BLaER1 (cell line): Measurements from ENCODE around the gene MAPK6.
A peak's percentile ranks its signal among the peaks of the same experiment; 100 is the strongest.

Experiments used
- H3K27ac ChIP-seq: shearing (Covaris generic); formaldehyde crosslinking; 2 replicates; pipeline ENCODE4 v1.8.1; 2022
- H3K27me3 ChIP-seq: shearing (Covaris generic); formaldehyde crosslinking; 2 replicates; pipeline ENCODE4 v1.8.1; 2022
- H3K36me3 ChIP-seq: shearing (Covaris generic); formaldehyde crosslinking; 2 replicates; pipeline ENCODE4 v1.8.1; 2022
- H3K4me1 ChIP-seq: shearing (Covaris generic); formaldehyde crosslinking; 2 replicates; pipeline ENCODE4 v1.8.1; 2022
- H3K4me2 ChIP-seq: shearing (Covaris generic); formaldehyde crosslinking; 2 replicates; pipeline ENCODE4 v1.8.1; 2022
- H3K4me3 ChIP-seq: shearing (Covaris generic); formaldehyde crosslinking; 2 replicates; pipeline ENCODE4 v1.8.1; 2022
- H3K9ac ChIP-seq: shearing (Covaris generic); formaldehyde crosslinking; 2 replicates; pipeline ENCODE4 v1.8.1; 2022
- H3K9me3 ChIP-seq: shearing (Covaris generic); formaldehyde crosslinking; 2 replicates; pipeline ENCODE4 v1.8.1; 2022
- H4K20me1 ChIP-seq: shearing (Covaris generic); formaldehyde crosslinking; 2 replicates; pipeline ENCODE4 v1.8.1; 2022
- Cebpa-rat ChIP-seq: shearing (Covaris generic); IDR thresholded peaks from 2 replicates; pipeline ENCODE4 v1.8.1; 2022

MAPK6 gene

GRCh38 chr15:52020221-52021085, 1.4 kb downstream of the MAPK6 start:
- Histone ChIP-seq H3K36me3 (peaks cover 10% of the 10 kb centered on the region), H3K4me1 (peaks cover 40% of the 10 kb centered on the region), H3K9ac (peak overlapping the region; percentile 96), H4K20me1 (peaks cover 56% of the 10 kb centered on the region), H3K4me3 (peak overlapping the region; percentile 79), H3K27ac (peak overlapping the region; percentile 95), H3K4me2 (peak overlapping the region; percentile 70), H3K9me3 (peaks cover 15% of the 10 kb centered on the region; the same call in 1 of the 2 replicates), H3K27me3 (no peaks in the 10 kb centered on the region)
- no peak for TF ChIP-seq Cebpa-rat

- H3K27ac ChIP-seq = no peak overlapping the region
- H3K9ac ChIP-seq = 0 out of 2 replicates have a peak overlapping the region, but pooled peaks have one; percentile 32
- peak overlapping the region; percentile 70 for H3K4me2 ChIP-seq
- H3K4me3 ChIP-seq = peak overlapping the region; percentile 79; the same call in 1 of the 2 replicates
- H3K9me3 ChIP-seq = peaks cover 17% of the 10 kb centered on the region; the same call in 1 of the 2 replicates
- H3K4me1 ChIP-seq = peaks cover 40% of the 10 kb centered on the region
- no peak for TF ChIP-seq Cebpa-rat
- H4K20me1 ChIP-seq = peaks cover 62% of the 10 kb centered on the region
- no peaks in the 10 kb centered on the region for H3K27me3 ChIP-seq
- peaks cover 12% of the 10 kb centered on the region for H3K36me3 ChIP-seq
These were observed 2.2 kb downstream of the MAPK6 start for GRCh38 chr15:52021128-52021671.

GRCh38 chr15:52021892-52022540, 3.0 kb downstream of the MAPK6 start:
- H3K9ac ChIP-seq = peak overlapping the region; percentile 40; the same call in 1 of the 2 replicates
- H3K27ac ChIP-seq = peak overlapping the region; percentile 37; the same call in 1 of the 2 replicates

GRCh38 chr15:52023169-52023922, 4.3 kb downstream of the MAPK6 start:
- no peak overlapping the region; the same call in 1 of the 2 replicates for H3K4me2 ChIP-seq
- H3K36me3 ChIP-seq = peaks cover 24% of the 10 kb centered on the region
- peaks cover 35% of the 10 kb centered on the region for H3K4me1 ChIP-seq
- H3K27ac ChIP-seq = no peak overlapping the region
- H3K9ac ChIP-seq = no peak overlapping the region
- no peaks in the 10 kb centered on the region for H3K27me3 ChIP-seq
- no peak for TF ChIP-seq Cebpa-rat
- H3K9me3 ChIP-seq = peaks cover 17% of the 10 kb centered on the region; the same call in 1 of the 2 replicates
- no peak overlapping the region for H3K4me3 ChIP-seq
- peaks cover 83% of the 10 kb centered on the region for H4K20me1 ChIP-seq

More at GRCh38 chr15:52021892-52022540, 3.0 kb downstream of the MAPK6 start:
- H3K4me2 ChIP-seq = peak overlapping the region; percentile 66
- peaks cover 17% of the 10 kb centered on the region; the same call in 1 of the 2 replicates for H3K9me3 ChIP-seq
- no peak overlapping the region for H3K4me3 ChIP-seq
- TF ChIP-seq Cebpa-rat = no peak
- H4K20me1 ChIP-seq = peaks cover 71% of the 10 kb centered on the region
- H3K36me3 ChIP-seq = peaks cover 15% of the 10 kb centered on the region
- peaks cover 40% of the 10 kb centered on the region for H3K4me1 ChIP-seq
- H3K27me3 ChIP-seq = no peaks in the 10 kb centered on the region

GRCh38 chr15:52028431-52029093, 9.5 kb downstream of the MAPK6 start:
- peaks cover 72% of the 10 kb centered on the region for H4K20me1 ChIP-seq
- H3K36me3 ChIP-seq = peaks cover 56% of the 10 kb centered on the region

GRCh38 chr15:52030010-52030409, 11.0 kb downstream of the MAPK6 start:
- H3K9ac ChIP-seq = no peak overlapping the region
- peaks cover 63% of the 10 kb centered on the region for H3K36me3 ChIP-seq
- no peak overlapping the region for H3K4me3 ChIP-seq
- no peaks in the 10 kb centered on the region for H3K27me3 ChIP-seq
- no peak for TF ChIP-seq Cebpa-rat
- H3K9me3 ChIP-seq = peaks cover 45% of the 10 kb centered on the region
- no peak overlapping the region for H3K4me2 ChIP-seq
- H4K20me1 ChIP-seq = peaks cover 64% of the 10 kb centered on the region
- no peak overlapping the region for H3K27ac ChIP-seq
- no peaks in the 10 kb centered on the region for H3K4me1 ChIP-seq

More at GRCh38 chr15:52028431-52029093, 9.5 kb downstream of the MAPK6 start:
- TF ChIP-seq Cebpa-rat = no peak
- Histone ChIP-seq H3K4me2 (no peak overlapping the region), H3K4me3 (no peak overlapping the region), H3K9ac (no peak overlapping the region), H3K9me3 (peaks cover 43% of the 10 kb centered on the region), H3K27me3 (no peaks in the 10 kb centered on the region), H3K27ac (no peak overlapping the region), H3K4me1 (no peaks in the 10 kb centered on the region)

- no peak overlapping the region for H3K27ac ChIP-seq
- H3K4me3 ChIP-seq = no peak overlapping the region
- no peak overlapping the region for H3K9ac ChIP-seq
- no peak for TF ChIP-seq Cebpa-rat
- peaks cover 40% of the 10 kb centered on the region for H3K9me3 ChIP-seq
- peaks cover 10% of the 10 kb centered on the region for H3K4me1 ChIP-seq
- no peaks in the 10 kb centered on the region for H3K27me3 ChIP-seq
- peaks cover 57% of the 10 kb centered on the region for H3K36me3 ChIP-seq
- H4K20me1 ChIP-seq = peaks cover 64% of the 10 kb centered on the region
- no peak overlapping the region for H3K4me2 ChIP-seq
These were observed 12.5 kb downstream of the MAPK6 start for GRCh38 chr15:52031556-52031955.

DNA sequence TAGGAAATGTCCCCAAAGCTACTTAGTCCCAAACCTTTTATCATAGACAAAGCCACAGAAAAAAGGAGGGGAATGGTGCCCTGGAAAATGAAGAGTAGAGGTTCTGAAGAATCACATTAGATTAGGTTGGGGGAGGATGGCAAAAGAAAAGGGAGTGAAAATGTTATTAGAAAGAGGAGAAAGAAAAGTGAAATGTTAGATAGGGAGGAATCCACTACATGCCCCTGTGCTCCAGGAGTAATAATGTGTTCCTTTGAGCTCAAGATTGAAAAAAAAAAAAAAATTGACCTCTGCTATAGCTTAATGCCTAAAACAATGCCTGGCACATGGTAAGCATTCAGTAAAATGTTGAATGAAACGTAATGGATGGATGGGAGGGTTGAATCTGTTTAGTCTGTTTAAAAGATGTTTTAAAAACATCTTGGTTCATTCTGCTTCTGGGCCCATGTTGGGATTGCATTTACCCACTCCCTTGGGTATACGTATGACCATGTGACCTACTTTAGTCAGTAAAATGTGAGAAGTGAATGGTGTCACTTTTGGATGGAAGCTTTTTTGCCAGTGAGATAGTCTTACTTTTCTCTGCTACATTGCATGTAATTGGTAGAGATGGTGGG, 19.0 kb downstream of the MAPK6 start:
- H3K4me2 ChIP-seq = peak overlapping the region; percentile 34
- H3K9me3 ChIP-seq = peaks cover 21% of the 10 kb centered on the region
- H3K27me3 ChIP-seq = no peaks in the 10 kb centered on the region
- peaks cover 35% of the 10 kb centered on the region for H3K36me3 ChIP-seq
- no peak overlapping the region for H3K9ac ChIP-seq
- H3K4me3 ChIP-seq = no peak overlapping the region
- H4K20me1 ChIP-seq = peaks cover 74% of the 10 kb centered on the region
- no peak for TF ChIP-seq Cebpa-rat
- H3K4me1 ChIP-seq = peaks cover 56% of the 10 kb centered on the region
- no peak overlapping the region for H3K27ac ChIP-seq
